ENCODE measurements around the gene XYLT1. TPM values are rescaled to one million over a fixed set of nuclear protein-coding genes. Genes with fewer than 3 reads are reported as not detected.
A peak's percentile ranks its signal among the peaks of the same experiment; 100 is the strongest.

The XYLT1 gene
- total and polyA plus RNA-seq, 10 of the 15 experiments (the other 5 are each of a cell fraction or from before 2014, with no cell fraction given): 0.88 to 14.8 (median 5.8) TPM

DNA sequence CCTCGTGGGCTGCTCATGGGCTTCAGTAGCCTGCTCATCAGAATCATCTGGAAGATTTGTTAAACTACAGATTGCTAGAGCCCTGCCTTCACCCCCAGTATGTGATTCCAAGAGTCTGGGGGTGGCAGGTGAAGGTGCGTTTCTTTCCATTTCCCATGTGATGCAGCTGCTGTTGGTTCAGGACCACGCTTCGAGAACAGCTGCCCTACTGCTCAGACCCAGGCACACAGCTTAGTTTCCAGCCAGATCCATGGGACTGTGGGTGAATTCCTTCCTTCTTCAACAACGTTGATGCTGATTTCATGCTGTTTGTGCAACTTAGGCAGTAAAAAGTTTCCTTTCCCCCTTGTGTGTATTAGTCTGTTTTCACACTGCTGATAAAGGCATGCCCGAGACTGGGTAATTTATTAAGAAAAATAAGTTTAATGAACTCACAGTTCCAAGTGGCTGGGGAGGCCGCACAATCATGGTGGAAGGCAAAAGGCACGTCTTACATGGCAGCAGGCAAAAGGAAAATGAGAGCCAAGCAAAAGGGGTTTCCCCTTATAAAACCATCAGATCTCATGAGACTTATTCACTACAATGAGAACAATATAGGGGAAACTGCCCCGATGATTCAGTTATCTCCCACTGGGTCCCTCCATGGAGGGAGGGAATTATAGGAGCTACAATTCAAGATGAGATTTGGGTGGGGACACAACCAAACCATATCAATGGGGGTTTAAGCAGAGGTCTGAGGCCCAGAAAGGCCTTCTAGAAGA is 159.2 kb downstream of the XYLT1 start:
- SMC1A ChIA-PET (ENCODE audit: uncharacterized antibody, unreplicated experiment): interaction anchor here (0.6 to 9.7 kb wide), 12 partner anchors 9 to 1490 kb away, joined by 3 to 88 read pairs (median 4); no protein-coding TSS in a partner anchor
- WGBS (ENCODE audit: insufficient coverage, insufficient replicate concordance, low lambda C conversion rate, missing lambda C conversion rate): 44% methylated on average over 9 of the region's 9 CpGs
- CTCF ChIA-PET: interaction anchor here (0.7 to 2.1 kb wide), 7 partner anchors 10 to 156 kb away, joined by 3 to 7 read pairs (median 3); no protein-coding TSS in a partner anchor
- RAD21 ChIA-PET (ENCODE audit: unreplicated experiment): interaction anchor here (0.9 to 3.3 kb wide), 10 partner anchors 11 to 156 kb away, joined by 3 to 13 read pairs (median 4); no protein-coding TSS in a partner anchor
- Histone ChIP-seq H3K4me1 (ENCODE audit: control insufficient read depth, insufficient read depth, low read length) (peaks cover 8% of the 10 kb centered on the region), H3K36me3 (ENCODE audit: control insufficient read depth in 2 of 2, insufficient read depth in 2 of 2, low read length in 1 of 2) (no peaks in the 10 kb centered on the region; a peak in 2 of 4 replicates), H2AFZ (ENCODE audit: control insufficient read depth, low read depth, low read length) (no peak overlapping the region), H3K4me3 (no peak overlapping the region), H3K9me3 (replicated peaks; ENCODE audit: control insufficient read depth, insufficient read depth, low read length) (peaks cover 4% of the 10 kb centered on the region; the same call in 2 of the 3 replicates), H4K20me1 (ENCODE audit: control insufficient read depth, insufficient read depth) (no peaks in the 10 kb centered on the region), H3K9ac (ENCODE audit: control insufficient read depth, insufficient read depth, low read length) (no peak overlapping the region), H3K27ac (ENCODE audit: control insufficient read depth, insufficient read depth) (no peak overlapping the region), H3K79me2 (ENCODE audit: control insufficient read depth, insufficient read depth, low read length) (no peaks in the 10 kb centered on the region), H3K4me2 (ENCODE audit: control insufficient read depth, insufficient read depth) (no peak overlapping the region), H3K27me3 (replicated peaks in 1 of 2; ENCODE audit: control insufficient read depth in 2 of 2, insufficient read depth in 2 of 2, low read length in 1 of 2) (no peaks in the 10 kb centered on the region)
- DNase-seq (ENCODE audit: low read depth, low spot score): no peak
- intact Hi-C loops (cut with micrococcal nuclease; ENCODE audit: unreplicated experiment) (no loop called here), in situ Hi-C loops (cut with MboI) (no loop called here)
- no peak for ATAC-seq
- no TSS peak for BruUV-seq (replicated peaks)
- POLR2A ChIA-PET: interaction anchor here (0.6 to 1.4 kb wide), 3 partner anchors 9 to 239 kb away, joined by 3 to 4 read pairs (median 4); no protein-coding TSS in a partner anchor
- FAIRE-seq: no peak
- TF ChIP-seq, protein P1, sequence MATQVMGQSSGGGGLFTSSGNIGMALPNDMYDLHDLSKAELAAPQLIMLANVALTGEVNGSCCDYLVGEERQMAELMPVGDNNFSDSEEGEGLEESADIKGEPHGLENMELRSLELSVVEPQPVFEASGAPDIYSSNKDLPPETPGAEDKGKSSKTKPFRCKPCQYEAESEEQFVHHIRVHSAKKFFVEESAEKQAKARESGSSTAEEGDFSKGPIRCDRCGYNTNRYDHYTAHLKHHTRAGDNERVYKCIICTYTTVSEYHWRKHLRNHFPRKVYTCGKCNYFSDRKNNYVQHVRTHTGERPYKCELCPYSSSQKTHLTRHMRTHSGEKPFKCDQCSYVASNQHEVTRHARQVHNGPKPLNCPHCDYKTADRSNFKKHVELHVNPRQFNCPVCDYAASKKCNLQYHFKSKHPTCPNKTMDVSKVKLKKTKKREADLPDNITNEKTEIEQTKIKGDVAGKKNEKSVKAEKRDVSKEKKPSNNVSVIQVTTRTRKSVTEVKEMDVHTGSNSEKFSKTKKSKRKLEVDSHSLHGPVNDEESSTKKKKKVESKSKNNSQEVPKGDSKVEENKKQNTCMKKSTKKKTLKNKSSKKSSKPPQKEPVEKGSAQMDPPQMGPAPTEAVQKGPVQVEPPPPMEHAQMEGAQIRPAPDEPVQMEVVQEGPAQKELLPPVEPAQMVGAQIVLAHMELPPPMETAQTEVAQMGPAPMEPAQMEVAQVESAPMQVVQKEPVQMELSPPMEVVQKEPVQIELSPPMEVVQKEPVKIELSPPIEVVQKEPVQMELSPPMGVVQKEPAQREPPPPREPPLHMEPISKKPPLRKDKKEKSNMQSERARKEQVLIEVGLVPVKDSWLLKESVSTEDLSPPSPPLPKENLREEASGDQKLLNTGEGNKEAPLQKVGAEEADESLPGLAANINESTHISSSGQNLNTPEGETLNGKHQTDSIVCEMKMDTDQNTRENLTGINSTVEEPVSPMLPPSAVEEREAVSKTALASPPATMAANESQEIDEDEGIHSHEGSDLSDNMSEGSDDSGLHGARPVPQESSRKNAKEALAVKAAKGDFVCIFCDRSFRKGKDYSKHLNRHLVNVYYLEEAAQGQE (IDR thresholded peaks at IDR 0.05; ENCODE audit: low read depth, low read length): peak; percentile 60; the same call in 1 of the 2 replicates
- TF ChIP-seq RB1 (IDR thresholded peaks at IDR 0.05; ENCODE audit: borderline replicate concordance): no peak
- TF ChIP-seq ZZZ3 (IDR thresholded peaks at IDR 0.05; ENCODE audit: control insufficient read depth, insufficient read length, low read depth): no peak
- TF ChIP-seq NFIC (IDR thresholded peaks at IDR 0.05; ENCODE audit: low read depth, low read length): no peak
- TF ChIP-seq MEF2B (IDR thresholded peaks at IDR 0.05; ENCODE audit: partially characterized antibody, poor library complexity, severe bottlenecking): peak; percentile 20

Measured in GM12878 (cell line).